Esophagus mucosa (tissue), 1 donor: ENCODE data around the gene SCYL2. TPM values are rescaled to one million over a fixed set of nuclear protein-coding genes. Genes with fewer than 3 reads are reported as not detected.
"Not testable (repeated sequence)": the region's sequence is repeated elsewhere in the genome, so short reads cannot be mapped to it uniquely, and the experiment has no call there.

ENCODE experiments used
- ATAC-seq: fragments of 200-7000 bp; cut with Tn5 transposase; one replicate; pipeline ENCODE4 v1.9.1; 2020
- total RNA-seq: library from RNA; stranded (reverse); gene quantifications from one replicate; pipeline ENCODE4 v1.2.4, GENCODE V29; 2023
- donor health status: DM: yes; HTN: yes; CAD: no.

Gene SCYL2
- total RNA-seq, 1 donor from 2014 or later: 29.3 TPM

DNA sequence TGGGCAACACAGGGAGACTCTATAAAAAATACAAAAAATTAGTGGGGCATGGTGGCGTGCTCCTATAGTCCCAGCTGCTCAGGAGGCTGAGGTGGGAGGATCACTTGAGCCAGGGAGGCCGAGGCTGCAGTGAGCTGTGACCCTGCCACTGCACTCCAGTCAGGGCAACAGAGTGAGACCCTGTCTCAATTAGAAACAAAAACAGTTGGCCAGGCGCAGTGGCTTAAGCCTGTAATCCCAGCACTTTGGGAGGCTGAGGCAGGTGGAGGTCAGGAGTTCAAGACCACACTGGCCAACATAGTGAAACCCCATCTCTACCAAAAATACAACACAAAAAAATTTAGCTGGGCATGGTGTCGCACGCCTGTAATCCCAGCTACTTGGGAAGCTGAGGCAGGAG lies 1.9 kb upstream of the SCYL2 start:
- not testable (repeated sequence) for ATAC-seq

- ATAC-seq: no peak
These were observed 1.0 kb upstream of the SCYL2 start for GRCh38 chr12:100265732-100266584.

DNA sequence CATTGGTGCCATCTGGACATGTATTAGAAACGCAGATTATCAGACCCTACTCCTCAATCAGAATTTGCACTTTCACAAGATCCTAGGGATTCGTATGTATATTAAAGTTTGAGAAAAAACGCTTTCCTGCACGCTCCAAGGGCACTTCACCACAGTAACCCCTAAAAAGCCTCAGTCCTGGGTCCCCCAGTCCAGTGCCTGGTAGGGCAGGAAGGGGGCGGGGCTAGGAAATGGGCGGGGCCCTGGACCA lies 467 bp upstream of the SCYL2 start:
- peak; percentile 85 for ATAC-seq

- peak; percentile 6 for ATAC-seq
These were observed 765 bp downstream of the SCYL2 start for GRCh38 chr12:100267603-100268281.

- ATAC-seq: no peak
These were observed 2.0 kb downstream of the SCYL2 start for GRCh38 chr12:100268835-100269564.

GRCh38 chr12:100273782-100274181 lies 6.8 kb downstream of the SCYL2 start:
- no peak for ATAC-seq

GRCh38 chr12:100274291-100274690 lies 7.3 kb downstream of the SCYL2 start:
- ATAC-seq: no peak

DNA sequence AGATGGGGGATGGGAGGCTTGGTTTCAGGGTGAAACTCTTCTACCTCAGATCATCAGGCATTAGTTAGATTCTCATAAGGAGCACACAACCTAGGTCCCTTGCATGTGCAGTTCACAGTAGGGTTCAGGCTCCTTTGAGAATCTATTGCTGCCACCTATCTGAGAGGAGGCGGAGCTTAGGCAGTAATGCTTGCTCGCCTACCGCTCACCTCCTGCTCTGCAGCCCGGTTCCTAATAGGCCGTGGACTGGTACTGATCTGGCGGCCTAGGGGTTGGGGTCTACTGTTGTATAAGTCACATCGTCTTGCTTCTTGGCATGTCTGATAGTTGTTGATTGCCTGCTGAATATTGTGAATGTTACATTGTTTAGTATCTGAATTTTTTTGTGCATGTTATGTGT lies 12.2 kb downstream of the SCYL2 start:
- ATAC-seq: no peak

- ATAC-seq: no peak
These were observed 12.7 kb downstream of the SCYL2 start for GRCh38 chr12:100279607-100280244.

DNA sequence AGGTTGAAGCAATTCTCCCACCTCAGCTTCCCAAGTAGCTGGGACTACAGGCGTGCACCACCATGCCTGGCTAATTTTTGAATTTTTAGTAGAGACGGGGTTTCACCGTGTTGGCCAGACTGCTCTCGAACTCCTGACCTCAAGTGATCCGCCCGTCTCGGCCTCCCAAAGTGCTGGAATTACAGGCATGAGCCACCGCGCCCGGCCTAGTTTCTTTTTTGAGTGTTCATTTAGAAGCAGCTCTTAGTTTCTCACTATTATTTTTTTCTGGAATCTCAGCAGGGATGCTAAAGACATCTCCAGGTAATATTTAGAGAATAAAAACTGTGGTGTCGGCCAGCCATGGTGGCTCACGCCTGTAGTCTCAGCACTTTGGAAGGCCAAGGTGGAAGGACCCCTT lies 17.6 kb downstream of the SCYL2 start:
- not testable (repeated sequence) for ATAC-seq

- ATAC-seq: no peak
These were observed 22.1 kb downstream of the SCYL2 start for GRCh38 chr12:100289038-100289437.

DNA sequence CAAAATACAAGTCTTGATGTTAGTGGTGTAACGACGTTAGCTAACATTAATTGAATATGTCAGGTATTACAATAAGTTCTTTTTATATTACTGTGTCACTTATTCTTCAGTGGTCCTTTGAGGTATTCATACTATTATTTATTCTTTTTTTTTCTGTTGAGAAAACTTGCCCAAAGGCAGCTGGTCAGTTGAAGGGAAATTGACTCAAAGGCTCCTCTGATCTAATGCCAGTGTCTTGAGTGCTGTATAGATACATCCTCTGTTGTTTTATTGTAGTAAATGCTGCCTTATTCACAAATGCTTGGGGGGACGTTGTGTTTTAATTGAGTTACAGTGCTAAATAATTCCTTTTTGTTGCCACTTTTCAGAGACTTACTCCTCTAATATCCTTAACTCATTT lies 23.0 kb downstream of the SCYL2 start:
- no peak for ATAC-seq

- ATAC-seq: no peak
These were observed 26.0 kb downstream of the SCYL2 start for GRCh38 chr12:100293017-100293416.

GRCh38 chr12:100294366-100294765 lies 27.4 kb downstream of the SCYL2 start:
- ATAC-seq: not testable (repeated sequence)

DNA sequence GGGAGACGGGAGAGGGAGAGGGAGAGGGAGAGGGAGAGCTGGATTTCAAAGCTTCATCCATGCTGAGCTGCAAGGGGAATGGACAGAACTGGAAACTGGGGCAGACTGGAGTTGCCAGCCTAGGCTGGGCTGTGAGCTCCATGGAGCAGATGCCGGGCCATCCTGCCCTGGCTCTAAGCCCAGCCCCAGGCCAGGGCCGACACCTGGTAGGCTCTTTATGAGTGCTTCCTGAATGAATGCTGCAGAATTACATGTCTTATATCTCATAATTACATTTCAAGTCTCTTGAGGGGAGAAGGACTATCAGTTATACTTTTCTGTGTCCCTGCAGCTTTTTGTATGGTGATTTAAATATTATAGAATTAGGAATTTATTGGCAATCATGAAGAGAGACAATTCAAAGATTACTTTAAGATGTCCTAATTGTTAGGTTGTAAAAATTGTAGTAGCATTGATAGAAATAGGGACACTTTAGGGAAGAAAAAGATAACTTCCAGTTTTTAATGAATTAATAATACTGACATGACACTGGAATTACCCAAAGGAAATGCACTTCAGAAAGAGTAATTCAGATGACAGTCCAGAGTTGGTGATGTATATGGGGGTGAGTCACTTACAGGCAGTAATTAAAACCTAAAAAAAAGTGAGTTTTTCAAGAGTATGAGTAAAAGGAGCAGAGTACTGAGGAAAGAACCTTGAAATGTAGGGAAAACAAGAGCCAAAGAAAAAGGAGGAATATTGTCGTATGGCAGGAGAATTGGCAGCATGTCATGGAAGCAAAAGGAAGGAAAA lies 29.0 kb downstream of the SCYL2 start:
- no peak for ATAC-seq

DNA sequence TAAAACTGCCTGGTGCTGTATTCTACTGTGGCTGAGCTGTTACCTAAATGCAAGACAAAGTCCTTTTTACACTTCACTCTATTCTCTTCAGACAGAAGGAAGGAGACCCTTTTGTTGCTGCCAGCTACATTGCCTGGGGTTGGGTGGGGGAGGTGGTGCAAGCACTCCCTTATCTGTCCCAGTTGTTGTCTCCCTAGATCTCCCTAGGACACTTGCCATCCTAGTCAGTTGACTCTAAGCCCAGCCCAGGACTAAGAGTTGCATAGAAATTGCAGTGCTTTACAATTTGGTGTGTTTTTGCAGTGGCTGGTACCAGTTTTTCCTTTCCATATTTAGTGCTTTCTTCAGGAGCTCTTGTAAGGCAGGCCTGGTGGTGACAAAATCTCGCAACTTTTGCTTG lies 35.1 kb downstream of the SCYL2 start:
- ATAC-seq: no peak

DNA sequence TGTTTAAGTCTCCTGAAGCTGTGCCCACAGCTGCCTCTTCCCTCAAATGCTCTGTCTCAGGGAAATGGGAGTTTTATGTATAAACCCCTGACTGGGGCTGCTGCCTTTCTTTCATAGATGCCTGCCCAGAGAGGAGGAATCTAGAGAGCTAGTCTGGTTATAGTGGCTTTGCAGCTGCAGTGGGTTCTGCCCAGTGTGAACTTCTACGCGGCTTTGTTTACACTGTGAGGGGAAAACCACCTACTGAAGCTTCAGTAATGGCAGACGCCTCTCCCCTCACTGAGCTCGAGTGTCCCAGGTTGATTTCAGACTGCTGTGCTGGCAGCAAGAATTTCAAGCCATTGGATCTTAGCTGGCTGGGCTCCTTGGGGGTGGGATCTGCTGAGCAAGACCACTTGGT lies 36.9 kb downstream of the SCYL2 start:
- ATAC-seq: no peak

DNA sequence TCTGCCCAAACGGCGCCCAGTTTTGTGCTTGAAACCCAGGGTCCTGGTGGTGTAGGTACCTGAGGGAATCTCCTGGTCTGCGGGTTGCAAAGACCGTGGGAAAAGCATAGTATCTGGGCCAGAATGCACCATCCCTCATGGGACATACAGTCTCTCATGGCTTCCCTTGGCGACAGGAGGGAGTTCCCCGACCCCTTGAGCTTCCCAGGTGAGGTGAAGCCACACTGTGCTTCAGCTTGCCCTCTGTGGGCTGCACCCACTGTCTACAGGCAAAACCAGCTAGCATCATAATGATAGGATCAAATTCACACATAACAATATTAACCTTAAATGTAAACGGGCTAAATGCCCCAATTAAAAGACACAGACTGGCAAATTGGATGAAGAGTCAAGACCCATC lies 37.4 kb downstream of the SCYL2 start:
- not testable (repeated sequence) for ATAC-seq

- ATAC-seq: not testable (repeated sequence)
These were observed 41.2 kb downstream of the SCYL2 start for GRCh38 chr12:100308138-100308537.

GRCh38 chr12:100311317-100311716 lies 44.3 kb downstream of the SCYL2 start:
- no peak for ATAC-seq

GRCh38 chr12:100317371-100317770 lies 50.4 kb downstream of the SCYL2 start:
- no peak for ATAC-seq

- ATAC-seq: no peak
These were observed 57.5 kb downstream of the SCYL2 start for GRCh38 chr12:100324498-100324897.
